Gastrocnemius medialis (tissue), 4 donors: Measurements from ENCODE around the gene PCYT2. TPM values are rescaled to one million over a fixed set of nuclear protein-coding genes. Genes with fewer than 3 reads are reported as not detected.

Experiments
- ATAC-seq, 2 donors: fragments of 150-250 bp; one replicate each; pipeline ENCODE4 v1.9.1; 2016
- DNase-seq, 2 donors: peaks; one replicate each; pipeline ENCODE4 v3.0.0-alpha.2; 2019
- H3K27ac ChIP-seq, 4 donors: fragments of 200-600 bp; sonication (generic); 1 replicate in 1 of 4; 2 replicates in 3 of 4; pipeline ENCODE4 v1.5.1; 2016 to 2018; ENCODE audit warnings: mild to moderate bottlenecking in 2 of 4, moderate library complexity in 1 of 4
- H3K27me3 ChIP-seq, 3 donors: fragments of 200-600 bp; sonication (generic) in 2 of 3; 1 replicate in 1 of 3; 2 replicates in 2 of 3; pipeline versions ENCODE4 v1.5.1 to v1.6.0; 2016 to 2019; ENCODE audit warnings: mild to moderate bottlenecking in 1 of 3, moderate library complexity in 1 of 3
- H3K36me3 ChIP-seq, 2 donors: fragments of 200-600 bp; sonication (generic) in 1 of 2; one replicate each; pipeline ENCODE4 v1.5.1; 2017 to 2018
- H3K4me1 ChIP-seq, 2 donors: fragments of 200-600 bp; sonication (generic) in 1 of 2; one replicate each; pipeline ENCODE4 v1.5.1; 2016 to 2017; ENCODE audit warnings: mild to moderate bottlenecking in 2 of 2
- H3K4me3 ChIP-seq, 4 donors: fragments of 200-600 bp; sonication (generic) in 3 of 4; 1 replicate in 1 of 4; 2 replicates in 3 of 4; pipeline ENCODE4 v1.5.1; 2016 to 2019; ENCODE audit warnings: mild to moderate bottlenecking in 2 of 4
- H3K9me3 ChIP-seq, 3 donors: fragments of 200-600 bp; sonication (generic) in 2 of 3; 1 replicate in 1 of 3; 2 replicates in 2 of 3; pipeline ENCODE4 v1.5.1; 2016 to 2019
- CTCF ChIP-seq, 5 experiments: fragments of 450-650 bp in 3 of 5; fragments of 200-600 bp in 2 of 5; sonication (generic) in 2 of 5; IDR thresholded peaks in 4 of 5; conservative IDR thresholded peaks in 1 of 5; 1 replicate in 4 of 5; 2 replicates in 1 of 5; pipeline ENCODE4 v1.5.1; 2016 to 2019; ENCODE audit warnings: antibody characterized with exemption in 5 of 5, mild to moderate bottlenecking in 3 of 5, moderate library complexity in 3 of 5
- POLR2A ChIP-seq, 2 donors: fragments of 450-650 bp; IDR thresholded peaks; one replicate each; pipeline ENCODE4 v1.6.1; 2017; ENCODE audit warnings: antibody characterized with exemption in 2 of 2, mild to moderate bottlenecking in 2 of 2, moderate library complexity in 2 of 2
- in situ Hi-C, 4 donors: fragments of 200-750 bp; cut with MboI; loops; one replicate each; pipeline versions ENCODE4 v1.15.0 to v1.8.0; 2017; ENCODE audit warnings: low sequenced_read_pairs in 4 of 4
- intact Hi-C: fragments of 100-400 bp; cut with DNase I; formaldehyde crosslinking; loops from one replicate; pipeline ENCODE4 v1.15.1; 2023; ENCODE audit warnings: low total_unique reads
- total RNA-seq, 4 donors: library from RNA; depleted of rRNA; stranded (reverse); fragments of >200 nt; gene quantifications; one replicate each; pipeline versions ENCODE4 v1.1.0 to v1.2.3, GENCODE V29; 2016

PCYT2 gene
- total RNA-seq, 4 donors from 2014 or later, result 22.6 to 44.8 (median 37.1) TPM

GRCh38 chr17:81869221-81870130, 41.7 kb downstream of the PCYT2 start:
- H3K4me1 ChIP-seq, result peaks cover 35 to 48% of the 10 kb centered on the region in 2 donors
- peak overlapping the region; percentile 94 to 99 (median 97) for H3K27ac ChIP-seq
- peak overlapping the region; percentile 74 to 92 (median 78) for H3K4me3 ChIP-seq
- intact Hi-C loops, result loop anchor here (5.0 kb wide), 2 partner anchors 73 to 108 kb away; partner anchors contain the start of gene ASPSCR1
- in situ Hi-C loops, result no loop called here
- DNase-seq (no peak), ATAC-seq (no peak)
- no peaks in the 10 kb centered on the region for H3K9me3 ChIP-seq
- TF ChIP-seq CTCF (IDR thresholded peaks at IDR 0.05 in 4 of 5, conservative IDR thresholded peaks at IDR 0.05 in 1 of 5) (peak; percentile 80 to 97 (median 90)), POLR2A (IDR thresholded peaks at IDR 0.05) (no peak)
- peaks cover 0 to 21% of the 10 kb centered on the region in 2 donors for H3K36me3 ChIP-seq
- H3K27me3 ChIP-seq, result no peaks in the 10 kb centered on the region

- Histone ChIP-seq H3K27me3 (no peaks in the 10 kb centered on the region), H3K27ac (peak overlapping the region; percentile 94 to 99 (median 97)), H3K9me3 (no peaks in the 10 kb centered on the region), H3K4me3 (no peak overlapping the region), H3K36me3 (peaks cover 0 to 21% of the 10 kb centered on the region in 2 donors), H3K4me1 (peaks cover 42 to 54% of the 10 kb centered on the region in 2 donors)
- intact Hi-C loops, result no loop called here
- no peak for ATAC-seq
- TF ChIP-seq CTCF (IDR thresholded peaks at IDR 0.05 in 4 of 5, conservative IDR thresholded peaks at IDR 0.05 in 1 of 5), result no peak
- no peak for TF ChIP-seq POLR2A (IDR thresholded peaks at IDR 0.05)
- in situ Hi-C loops, result no loop called here
- DNase-seq, result no peak
Observed at GRCh38 chr17:81868674-81869220, 42.5 kb downstream of the PCYT2 start.

- no peak for ATAC-seq
Observed at GRCh38 chr17:81867991-81868673, 43.1 kb downstream of the PCYT2 start.

More at GRCh38 chr17:81867991-81868673, 43.1 kb downstream of the PCYT2 start:
- TF ChIP-seq POLR2A (IDR thresholded peaks at IDR 0.05) (no peak), CTCF (IDR thresholded peaks at IDR 0.05 in 4 of 5, conservative IDR thresholded peaks at IDR 0.05 in 1 of 5) (no peak)
- DNase-seq, result no peak
- Histone ChIP-seq H3K9me3 (no peaks in the 10 kb centered on the region), H3K27me3 (no peaks in the 10 kb centered on the region), H3K27ac (peak overlapping the region; percentile 94 to 99 (median 97)), H3K36me3 (peaks cover 0 to 21% of the 10 kb centered on the region in 2 donors), H3K4me3 (no peak overlapping the region), H3K4me1 (peaks cover 48 to 60% of the 10 kb centered on the region in 2 donors)
- intact Hi-C loops (no loop called here), in situ Hi-C loops (no loop called here)
